OCI-LY7 (cell line): ENCODE results near the gene TAF6L.

Experiments used
- EZH2phosphoT487 ChIP-seq: fragments of 200-600 bp; sonication (generic); IDR thresholded peaks from 2 replicates; pipeline ENCODE4 v1.6.1; 2018; ENCODE audit warnings: low read depth, borderline replicate concordance, mild to moderate bottlenecking, mixed run types, antibody characterized with exemption, low read length, moderate library complexity, mixed read lengths
- TF ChIP-seq, protein P1 (sequence below): fragments of 200-600 bp; sonication (generic); conservative IDR thresholded peaks from 2 replicates; pipeline ENCODE4 v1.5.1; 2014; ENCODE audit warnings: mild to moderate bottlenecking, antibody characterized with exemption, low read length, moderate library complexity, mixed read lengths

DNA sequence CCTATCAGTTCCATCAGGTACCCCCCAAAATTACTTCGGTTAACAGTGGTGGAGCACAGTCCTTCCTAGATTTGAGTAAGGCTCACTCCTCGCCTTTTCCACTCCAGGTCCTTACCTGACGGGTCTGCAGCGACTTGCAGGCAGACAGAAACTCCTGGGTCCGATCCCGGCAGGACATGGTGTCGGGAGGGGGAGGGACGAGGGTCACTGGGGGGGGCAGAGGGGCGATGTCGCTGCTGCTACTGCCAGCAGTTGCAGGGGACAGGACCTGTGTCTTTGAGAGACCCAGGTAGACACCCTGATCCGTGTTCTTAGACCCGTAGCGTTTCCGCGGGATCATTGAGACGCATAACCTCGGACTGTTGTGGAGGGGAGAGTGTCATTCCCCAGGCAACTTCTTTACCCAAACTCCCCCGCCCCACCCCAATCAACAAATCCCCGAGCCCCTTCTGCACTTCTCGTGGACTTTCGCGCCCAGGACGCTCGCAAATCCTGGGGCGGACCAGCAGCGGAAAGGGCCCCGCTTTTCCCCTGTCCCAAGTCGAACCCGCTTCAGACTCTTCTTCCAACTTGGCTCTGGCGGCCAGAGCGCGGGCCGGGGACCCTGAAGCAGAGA is 59.8 kb downstream of the TAF6L start:
- TF ChIP-seq, protein P1, sequence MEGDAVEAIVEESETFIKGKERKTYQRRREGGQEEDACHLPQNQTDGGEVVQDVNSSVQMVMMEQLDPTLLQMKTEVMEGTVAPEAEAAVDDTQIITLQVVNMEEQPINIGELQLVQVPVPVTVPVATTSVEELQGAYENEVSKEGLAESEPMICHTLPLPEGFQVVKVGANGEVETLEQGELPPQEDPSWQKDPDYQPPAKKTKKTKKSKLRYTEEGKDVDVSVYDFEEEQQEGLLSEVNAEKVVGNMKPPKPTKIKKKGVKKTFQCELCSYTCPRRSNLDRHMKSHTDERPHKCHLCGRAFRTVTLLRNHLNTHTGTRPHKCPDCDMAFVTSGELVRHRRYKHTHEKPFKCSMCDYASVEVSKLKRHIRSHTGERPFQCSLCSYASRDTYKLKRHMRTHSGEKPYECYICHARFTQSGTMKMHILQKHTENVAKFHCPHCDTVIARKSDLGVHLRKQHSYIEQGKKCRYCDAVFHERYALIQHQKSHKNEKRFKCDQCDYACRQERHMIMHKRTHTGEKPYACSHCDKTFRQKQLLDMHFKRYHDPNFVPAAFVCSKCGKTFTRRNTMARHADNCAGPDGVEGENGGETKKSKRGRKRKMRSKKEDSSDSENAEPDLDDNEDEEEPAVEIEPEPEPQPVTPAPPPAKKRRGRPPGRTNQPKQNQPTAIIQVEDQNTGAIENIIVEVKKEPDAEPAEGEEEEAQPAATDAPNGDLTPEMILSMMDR, result no peak
- TF ChIP-seq EZH2phosphoT487, result no peak
